ELR (cell line): Measurements from ENCODE around the gene ADSS2.
"Not testable (repeated sequence)": the region's sequence is repeated elsewhere in the genome, so short reads cannot be mapped to it uniquely, and the experiment has no call there.

Experiments used
- DNase-seq: peaks from one replicate; pipeline ENCODE4 v3.0.0-alpha.2; 2015; ENCODE audit warnings: low read depth

ADSS2 gene

GRCh38 chr1:244365262-244365661, 86.4 kb downstream of the ADSS2 start:
- not testable (repeated sequence) for DNase-seq

- DNase-seq, result no peak
Measured at GRCh38 chr1:244362476-244362875, 89.2 kb downstream of the ADSS2 start.

- DNase-seq, result peak; percentile 35
Measured at GRCh38 chr1:244361764-244362473, 89.8 kb downstream of the ADSS2 start.
